ENCODE results near the gene HSD17B1.
A peak's percentile ranks its signal among the peaks of the same experiment; 100 is the strongest.
"Not testable (repeated sequence)": the region's sequence is repeated elsewhere in the genome, so short reads cannot be mapped to it uniquely, and the experiment has no call there.

The HSD17B1 gene

GRCh38 chr17:42547698-42548069, 5.0 kb upstream of the HSD17B1 start:
- DNase-seq (ENCODE audit: low spot score) = no peak

- no peak for DNase-seq (ENCODE audit: low spot score)
These were observed 4.5 kb upstream of the HSD17B1 start for GRCh38 chr17:42548070-42548837.

GRCh38 chr17:42548993-42549755, 3.5 kb upstream of the HSD17B1 start:
- DNase-seq (ENCODE audit: low spot score) = no peak

GRCh38 chr17:42553161-42553818, 567 bp downstream of the HSD17B1 start:
- no peak for DNase-seq (ENCODE audit: low spot score)

GRCh38 chr17:42553866-42554249, 1.1 kb downstream of the HSD17B1 start:
- DNase-seq (ENCODE audit: low spot score) = no peak

GRCh38 chr17:42554250-42555121, 1.8 kb downstream of the HSD17B1 start:
- DNase-seq (ENCODE audit: low spot score) = peak; percentile 80

GRCh38 chr17:42555122-42555622, 2.4 kb downstream of the HSD17B1 start:
- DNase-seq (ENCODE audit: low spot score) = no peak

GRCh38 chr17:42555961-42556617, 3.4 kb downstream of the HSD17B1 start:
- not testable (repeated sequence) for DNase-seq (ENCODE audit: low spot score)

GRCh38 chr17:42559075-42559474, 6.4 kb downstream of the HSD17B1 start:
- no peak for DNase-seq (ENCODE audit: low spot score)

- DNase-seq (ENCODE audit: low spot score) = no peak
These were observed 7.5 kb downstream of the HSD17B1 start for GRCh38 chr17:42560246-42560645.

GRCh38 chr17:42561897-42562387, 9.2 kb downstream of the HSD17B1 start, which contains the start of gene COASY:
Gene COASY, plus strand, starts transcription at chr17:42562148. Its CDS starts 475 bp downstream, at chr17:42562623.
- DNase-seq (ENCODE audit: low spot score) = peak; percentile 97

GRCh38 chr17:42562388-42563142, 9.8 kb downstream of the HSD17B1 start:
- DNase-seq (ENCODE audit: low spot score) = no peak

GRCh38 chr17:42563143-42563509, 10.4 kb downstream of the HSD17B1 start:
- DNase-seq (ENCODE audit: low spot score) = no peak

GRCh38 chr17:42563543-42563942, 10.8 kb downstream of the HSD17B1 start:
- no peak for DNase-seq (ENCODE audit: low spot score)

- no peak for DNase-seq (ENCODE audit: low spot score)
These were observed 11.2 kb downstream of the HSD17B1 start for GRCh38 chr17:42563950-42564349.

GRCh38 chr17:42564815-42565522, 12.2 kb downstream of the HSD17B1 start:
- DNase-seq (ENCODE audit: low spot score) = no peak

GRCh38 chr17:42565523-42566214, 12.9 kb downstream of the HSD17B1 start:
- no peak for DNase-seq (ENCODE audit: low spot score)

GRCh38 chr17:42566215-42566882, 13.6 kb downstream of the HSD17B1 start:
- no peak for DNase-seq (ENCODE audit: low spot score)

Measured in kidney capillary endothelial cell (primary cell).